GM12875 (cell line): ENCODE results near the gene CADPS.

Source experiments
- H3K4me3 ChIP-seq: one replicate; pipeline ENCODE4 v1.5.1; 2011; ENCODE audit warnings: low read depth, low read length, control low read depth
- TF ChIP-seq, protein P1 (sequence below): IDR thresholded peaks from 2 replicates; pipeline ENCODE4 v1.5.1; 2011; ENCODE audit warnings: low read depth, mild to moderate bottlenecking, control low read depth, inconsistent platforms, low read length, moderate library complexity, borderline replicate concordance; ENCODE audit not compliant: insufficient read depth

The CADPS gene

DNA sequence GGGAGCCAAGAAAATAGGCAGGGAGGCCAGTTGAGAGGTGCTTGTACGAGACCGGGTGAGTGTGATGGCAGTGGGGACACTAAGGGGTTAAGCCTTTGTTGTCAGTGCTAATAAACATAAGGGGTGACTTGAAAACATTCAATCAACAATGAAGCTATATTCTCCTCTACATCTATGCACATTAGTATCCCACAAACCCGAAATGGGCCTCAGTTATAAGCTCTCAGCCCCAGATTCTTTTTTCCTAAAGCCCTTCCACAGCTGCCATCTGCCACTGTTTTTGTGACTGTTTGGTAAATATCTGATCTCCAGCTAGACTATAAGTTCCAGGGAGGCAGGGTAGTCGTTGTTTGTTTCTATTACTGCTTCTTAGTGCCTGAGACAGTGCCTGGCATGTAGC lies 118.2 kb downstream of the CADPS start:
- TF ChIP-seq, protein P1, sequence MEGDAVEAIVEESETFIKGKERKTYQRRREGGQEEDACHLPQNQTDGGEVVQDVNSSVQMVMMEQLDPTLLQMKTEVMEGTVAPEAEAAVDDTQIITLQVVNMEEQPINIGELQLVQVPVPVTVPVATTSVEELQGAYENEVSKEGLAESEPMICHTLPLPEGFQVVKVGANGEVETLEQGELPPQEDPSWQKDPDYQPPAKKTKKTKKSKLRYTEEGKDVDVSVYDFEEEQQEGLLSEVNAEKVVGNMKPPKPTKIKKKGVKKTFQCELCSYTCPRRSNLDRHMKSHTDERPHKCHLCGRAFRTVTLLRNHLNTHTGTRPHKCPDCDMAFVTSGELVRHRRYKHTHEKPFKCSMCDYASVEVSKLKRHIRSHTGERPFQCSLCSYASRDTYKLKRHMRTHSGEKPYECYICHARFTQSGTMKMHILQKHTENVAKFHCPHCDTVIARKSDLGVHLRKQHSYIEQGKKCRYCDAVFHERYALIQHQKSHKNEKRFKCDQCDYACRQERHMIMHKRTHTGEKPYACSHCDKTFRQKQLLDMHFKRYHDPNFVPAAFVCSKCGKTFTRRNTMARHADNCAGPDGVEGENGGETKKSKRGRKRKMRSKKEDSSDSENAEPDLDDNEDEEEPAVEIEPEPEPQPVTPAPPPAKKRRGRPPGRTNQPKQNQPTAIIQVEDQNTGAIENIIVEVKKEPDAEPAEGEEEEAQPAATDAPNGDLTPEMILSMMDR = no peak

GRCh38 chr3:62755285-62755684 lies 119.9 kb downstream of the CADPS start:
- TF ChIP-seq, protein P1 = no peak
- no peak overlapping the region for H3K4me3 ChIP-seq

More for the DNA sequence above, 118.2 kb downstream of the CADPS start:
- H3K4me3 ChIP-seq = no peak overlapping the region

- H3K4me3 ChIP-seq = no peak overlapping the region
- TF ChIP-seq, protein P1 = no peak
Measured at GRCh38 chr3:62749657-62750056, 125.6 kb downstream of the CADPS start.

GRCh38 chr3:62749130-62749529 lies 126.1 kb downstream of the CADPS start:
- TF ChIP-seq, protein P1 = no peak
- no peak overlapping the region for H3K4me3 ChIP-seq

GRCh38 chr3:62737449-62737848 lies 137.8 kb downstream of the CADPS start:
- TF ChIP-seq, protein P1 = no peak
- no peak overlapping the region for H3K4me3 ChIP-seq

DNA sequence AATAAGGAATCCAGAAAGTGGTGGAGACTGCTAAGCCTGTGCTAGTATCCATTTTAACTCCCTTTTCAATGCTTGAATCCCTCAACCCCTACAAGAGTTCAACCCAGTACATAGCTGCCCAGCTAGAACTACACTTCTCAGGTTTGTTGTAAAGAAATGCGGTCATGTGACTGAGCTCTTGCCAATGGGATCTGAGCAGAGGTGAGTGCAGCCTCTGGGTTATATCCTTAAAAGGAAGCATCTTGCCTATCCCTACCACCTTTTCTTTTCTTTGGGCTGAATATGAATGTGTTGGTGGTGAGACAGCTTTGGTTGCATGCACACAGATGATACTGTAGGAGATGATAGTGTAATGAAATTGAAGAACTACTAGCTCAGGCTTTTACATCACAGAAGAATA lies 139.7 kb downstream of the CADPS start:
- TF ChIP-seq, protein P1 = no peak
- H3K4me3 ChIP-seq = no peak overlapping the region

DNA sequence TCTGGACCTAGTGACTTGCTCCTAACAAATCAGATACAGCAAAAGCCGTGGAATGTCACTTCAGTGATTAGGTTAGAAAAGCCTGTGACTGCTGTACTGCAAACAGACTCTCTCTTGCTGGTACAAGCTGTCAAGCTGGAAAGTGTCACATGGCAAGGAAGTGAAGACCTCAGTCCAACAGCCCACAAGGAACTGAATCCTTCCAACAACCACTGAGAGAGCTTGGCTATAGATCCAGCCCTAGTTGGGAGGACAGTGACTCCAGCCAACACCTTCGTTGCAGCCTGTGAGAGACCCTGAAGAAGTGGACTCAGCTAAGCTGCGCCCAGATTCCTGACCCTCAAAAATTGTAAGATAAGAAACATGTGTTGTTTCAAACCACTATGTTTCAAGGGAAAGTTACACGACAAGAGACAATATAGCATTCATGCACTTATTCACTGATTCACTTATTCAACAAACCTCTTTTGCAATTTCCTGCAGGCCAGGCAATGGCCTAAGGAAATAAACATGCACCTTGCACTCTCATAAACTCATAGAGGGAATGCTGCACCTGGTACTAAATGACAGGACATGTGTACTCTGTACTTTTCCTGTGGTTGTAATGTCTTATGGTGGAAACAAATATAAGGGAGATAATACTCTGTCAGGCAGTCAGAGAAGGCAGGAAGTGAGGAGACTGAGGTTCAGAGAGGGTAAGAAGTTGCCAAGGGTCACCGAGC lies 142.9 kb downstream of the CADPS start:
- H3K4me3 ChIP-seq = no peak overlapping the region
- TF ChIP-seq, protein P1 = no peak
